ENCODE results near the gene CACTIN. TPM values are rescaled to one million over a fixed set of nuclear protein-coding genes. Genes with fewer than 3 reads are reported as not detected.
A peak's percentile ranks its signal among the peaks of the same experiment; 100 is the strongest.

Gene CACTIN
- total RNA-seq, 1 experiment from 2014 or later, result 33.2 TPM

- Histone ChIP-seq H3K4me2 (ENCODE audit: low read length) (peak overlapping the region; percentile 83), H3K79me2 (ENCODE audit: insufficient read depth, low read length) (no peaks in the 10 kb centered on the region), H3K9ac (ENCODE audit: low read length) (no peak overlapping the region), H3K27ac (ENCODE audit: low read depth, low read length) (no peak overlapping the region), H3K4me1 (ENCODE audit: control insufficient read depth in 1 of 2, insufficient read depth in 2 of 2, low read length in 2 of 2) (peaks cover 13 to 28% of the 10 kb centered on the region in 2 experiments), H3K27me3 (ENCODE audit: insufficient read depth, low read length) (no peaks in the 10 kb centered on the region), H3K9me2 (ENCODE audit: insufficient read depth) (no peaks in the 10 kb centered on the region), H4K20me1 (ENCODE audit: insufficient read depth) (no peaks in the 10 kb centered on the region), H3K9me3 (ENCODE audit: control insufficient read depth in 1 of 2, insufficient read depth in 1 of 2, low read depth in 1 of 2, low read length in 2 of 2) (no peaks in the 10 kb centered on the region), H2AFZ (ENCODE audit: low read depth, low read length, poor library complexity, severe bottlenecking) (no peak overlapping the region), H3K36me3 (ENCODE audit: control insufficient read depth in 1 of 2, insufficient read depth in 2 of 2, low read length in 2 of 2) (no peaks in the 10 kb centered on the region), H3K4me3 (replicated peaks in 1 of 2; ENCODE audit: low read depth in 1 of 2, low read length in 2 of 2) (peak overlapping the region in 1 of 2 experiments; percentile 64; a peak in 1 of 4 replicates)
- RAD21 ChIA-PET (ENCODE audit: low non-redundant PET in 1 of 2, low total read pairs in 2 of 2, uncharacterized antibody in 2 of 2, unreplicated experiment in 2 of 2), result no interaction called here
- TSS peak; percentile 60 for BruUV-seq (replicated peaks)
- no peak for DNase-seq (ENCODE audit: low read depth, low spot score)
- ATAC-seq, result no peak
- intact Hi-C loops (cut with micrococcal nuclease), result no loop called here
- POLR2A ChIA-PET, result no interaction called here
- CTCF ChIA-PET, result no interaction called here
- no peak for TF ChIP-seq FOSL1 (IDR thresholded peaks at IDR 0.05; ENCODE audit: low read depth)
- TF ChIP-seq YY1 (IDR thresholded peaks at IDR 0.05; ENCODE audit: extremely low read depth, insufficient replicate concordance, low read depth, low read length), result no peak
- TF ChIP-seq EZH2phosphoT487 (IDR thresholded peaks at IDR 0.05; ENCODE audit: borderline replicate concordance), result no peak
- TF ChIP-seq SRF (IDR thresholded peaks at IDR 0.05; ENCODE audit: low read depth), result no peak
- TF ChIP-seq CBX3 (IDR thresholded peaks at IDR 0.05; ENCODE audit: low read depth), result no peak
- no peak for TF ChIP-seq ZFX (IDR thresholded peaks at IDR 0.05)
- no peak for TF ChIP-seq CEBPB (IDR thresholded peaks at IDR 0.05; ENCODE audit: low read depth)
- no peak for TF ChIP-seq RAD21 (IDR thresholded peaks at IDR 0.05; ENCODE audit: low read depth)
- no peak for TF ChIP-seq SP1 (IDR thresholded peaks at IDR 0.05; ENCODE audit: low read depth)
- no peak for TF ChIP-seq ATF3 (IDR thresholded peaks at IDR 0.05)
Measured at GRCh38 chr19:3605361-3605760, 21.2 kb downstream of the CACTIN start.

GRCh38 chr19:3604987-3605343 lies 21.6 kb downstream of the CACTIN start:
- Histone ChIP-seq H2AFZ (ENCODE audit: low read depth, low read length, poor library complexity, severe bottlenecking) (no peak overlapping the region), H3K4me2 (ENCODE audit: low read length) (no peak overlapping the region), H3K9me2 (ENCODE audit: insufficient read depth) (no peaks in the 10 kb centered on the region), H3K9ac (ENCODE audit: low read length) (no peak overlapping the region), H3K4me3 (replicated peaks in 1 of 2; ENCODE audit: low read depth in 1 of 2, low read length in 2 of 2) (no peak overlapping the region), H3K27ac (ENCODE audit: low read depth, low read length) (no peak overlapping the region), H3K27me3 (ENCODE audit: insufficient read depth, low read length) (no peaks in the 10 kb centered on the region), H3K9me3 (ENCODE audit: control insufficient read depth in 1 of 2, insufficient read depth in 1 of 2, low read depth in 1 of 2, low read length in 2 of 2) (no peaks in the 10 kb centered on the region), H3K79me2 (ENCODE audit: insufficient read depth, low read length) (no peaks in the 10 kb centered on the region), H3K36me3 (ENCODE audit: control insufficient read depth in 1 of 2, insufficient read depth in 2 of 2, low read length in 2 of 2) (no peaks in the 10 kb centered on the region), H4K20me1 (ENCODE audit: insufficient read depth) (no peaks in the 10 kb centered on the region), H3K4me1 (ENCODE audit: control insufficient read depth in 1 of 2, insufficient read depth in 2 of 2, low read length in 2 of 2) (peaks cover 13 to 28% of the 10 kb centered on the region in 2 experiments)
- ATAC-seq (no peak), DNase-seq (ENCODE audit: low read depth, low spot score) (no peak)
- CTCF ChIA-PET, result no interaction called here
- POLR2A ChIA-PET, result no interaction called here
- intact Hi-C loops (cut with micrococcal nuclease), result no loop called here
- RAD21 ChIA-PET (ENCODE audit: low non-redundant PET in 1 of 2, low total read pairs in 2 of 2, uncharacterized antibody in 2 of 2, unreplicated experiment in 2 of 2), result no interaction called here
- TF ChIP-seq ATF3 (IDR thresholded peaks at IDR 0.05) (no peak), SP1 (IDR thresholded peaks at IDR 0.05; ENCODE audit: low read depth) (no peak), EZH2 (IDR thresholded peaks at IDR 0.05) (no peak), TCF7L2 (IDR thresholded peaks at IDR 0.05; ENCODE audit: borderline replicate concordance, extremely low read depth, insufficient read depth, insufficient read length) (no peak), JUND (IDR thresholded peaks at IDR 0.05) (no peak)
- no TSS peak for BruUV-seq (replicated peaks)
